Measurements from ENCODE around the gene EYS. TPM values are rescaled to one million over a fixed set of nuclear protein-coding genes. Genes with fewer than 3 reads are reported as not detected.

Gene EYS
- total RNA-seq, 4 donors from 2014 or later = 0.12 to 1.4 (median 0.22) TPM

GRCh38 chr6:65671922-65672321, 35.1 kb downstream of the EYS start:
- no peak for TF ChIP-seq CTCF (IDR thresholded peaks at IDR 0.05)
- no peak for ATAC-seq (ENCODE audit: low FRiP score)
- DNase-seq (ENCODE audit: low spot score) = no peak

GRCh38 chr6:65667916-65668656, 38.9 kb downstream of the EYS start:
- no peak for DNase-seq (ENCODE audit: low spot score)
- ATAC-seq (ENCODE audit: low FRiP score) = no peak
- TF ChIP-seq CTCF (IDR thresholded peaks at IDR 0.05) = no peak

GRCh38 chr6:65650086-65650485, 56.9 kb downstream of the EYS start:
- TF ChIP-seq CTCF (IDR thresholded peaks at IDR 0.05) = no peak
- DNase-seq (ENCODE audit: low spot score) (no peak), ATAC-seq (ENCODE audit: low FRiP score) (no peak)

GRCh38 chr6:65649392-65649791, 57.6 kb downstream of the EYS start:
- no peak for TF ChIP-seq CTCF (IDR thresholded peaks at IDR 0.05)
- no peak for ATAC-seq (ENCODE audit: low FRiP score)
- no peak for DNase-seq (ENCODE audit: low spot score)

- DNase-seq (ENCODE audit: low spot score) = no peak
- ATAC-seq (ENCODE audit: low FRiP score) = no peak
- TF ChIP-seq CTCF (IDR thresholded peaks at IDR 0.05) = no peak
Observed at GRCh38 chr6:65646544-65646943, 60.5 kb downstream of the EYS start.

DNA sequence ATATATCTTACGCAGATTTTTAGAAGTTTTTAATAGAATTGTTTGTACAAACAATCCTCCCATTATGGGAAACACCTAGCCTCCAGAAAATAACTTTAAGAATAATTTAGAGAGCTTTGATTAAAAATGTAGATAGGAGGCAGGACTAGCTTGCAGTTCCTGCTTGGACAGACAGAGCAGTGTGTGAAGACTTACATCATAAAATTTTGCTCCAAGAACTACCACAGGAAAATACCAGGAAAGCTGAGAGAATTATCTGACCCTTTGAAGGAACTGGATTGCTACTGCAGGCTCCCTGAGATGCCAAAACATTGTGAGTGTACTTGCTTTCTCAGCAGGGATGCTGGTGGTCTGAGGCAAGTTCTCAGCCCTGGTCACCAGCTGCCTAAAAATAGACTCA, 64.2 kb downstream of the EYS start:
- DNase-seq (ENCODE audit: low spot score) = no peak
- no peak for TF ChIP-seq CTCF (IDR thresholded peaks at IDR 0.05)
- no peak for ATAC-seq (ENCODE audit: low FRiP score)

All from omental fat pad (tissue), 4 donors.